Glomerular visceral epithelial cell (primary cell): ENCODE data around the gene MED27.

Experiments
- DNase-seq: peaks from one replicate; pipeline ENCODE4 v3.0.0-alpha.2; 2016; ENCODE audit errors: extremely low spot score

MED27 gene

GRCh38 chr9:132043708-132044107 lies 36.0 kb downstream of the MED27 start:
- no peak for DNase-seq

- peak; percentile 90 for DNase-seq
Measured at GRCh38 chr9:132042324-132042723, 37.3 kb downstream of the MED27 start.

- no peak for DNase-seq
Measured at GRCh38 chr9:132041798-132042197, 37.9 kb downstream of the MED27 start.

- DNase-seq, result no peak
Measured at GRCh38 chr9:132040808-132041207, 38.9 kb downstream of the MED27 start.

GRCh38 chr9:132040246-132040645 lies 39.4 kb downstream of the MED27 start:
- DNase-seq, result no peak

- DNase-seq, result no peak
Measured at GRCh38 chr9:132039284-132039683, 40.4 kb downstream of the MED27 start.

GRCh38 chr9:132037458-132037857 lies 42.2 kb downstream of the MED27 start:
- DNase-seq, result no peak

- no peak for DNase-seq
Measured at GRCh38 chr9:132036521-132036920, 43.1 kb downstream of the MED27 start.

GRCh38 chr9:132035679-132036078 lies 44.0 kb downstream of the MED27 start:
- no peak for DNase-seq

- no peak for DNase-seq
Measured at GRCh38 chr9:132032238-132032950, 47.3 kb downstream of the MED27 start.

GRCh38 chr9:132031467-132032237 lies 48.0 kb downstream of the MED27 start:
- DNase-seq, result no peak

GRCh38 chr9:132030626-132031325 lies 48.9 kb downstream of the MED27 start:
- DNase-seq, result no peak

GRCh38 chr9:132027752-132028663 lies 51.7 kb downstream of the MED27 start:
- DNase-seq, result no peak

- DNase-seq, result peak; percentile 57
Measured at GRCh38 chr9:132026932-132027585, 52.6 kb downstream of the MED27 start.

GRCh38 chr9:132025766-132026165 lies 53.9 kb downstream of the MED27 start:
- no peak for DNase-seq

GRCh38 chr9:132024589-132024988 lies 55.1 kb downstream of the MED27 start:
- no peak for DNase-seq

- DNase-seq, result no peak
Measured at GRCh38 chr9:132023419-132024180, 56.1 kb downstream of the MED27 start.

- no peak for DNase-seq
Measured at GRCh38 chr9:132020820-132021510, 58.7 kb downstream of the MED27 start.

- no peak for DNase-seq
Measured at GRCh38 chr9:132020272-132020671, 59.4 kb downstream of the MED27 start.

GRCh38 chr9:132019702-132020101 lies 60.0 kb downstream of the MED27 start:
- no peak for DNase-seq
